SK-N-SH treated with all-trans-retinoic acid at 6 μM for 48 hours (cell line): Measurements from ENCODE around the gene PRCC.

Source experiments
- ATAC-seq: fragments of 200-7000 bp; cut with Tn5 transposase; 3 replicates; pipeline ENCODE4 v1.9.1; 2020; ENCODE audit warnings: mild to moderate bottlenecking, moderate library complexity
- BACH2 ChIP-seq: fragments of 250-450 bp; sonication (Bioruptor Pico); IDR thresholded peaks from 2 replicates; pipeline ENCODE4 v1.9.0; 2021; ENCODE audit warnings: mild to moderate bottlenecking, borderline replicate concordance
- CSDC2 ChIP-seq: fragments of 250-450 bp; sonication (Bioruptor Pico); IDR thresholded peaks from 2 replicates; pipeline ENCODE4 v1.5.0; 2020; ENCODE audit warnings: mild to moderate bottlenecking, moderate library complexity
- ESRRG ChIP-seq: fragments of 250-450 bp; sonication (Bioruptor Pico); IDR thresholded peaks from 2 replicates; pipeline ENCODE4 v1.6.1; 2021; ENCODE audit warnings: mild to moderate bottlenecking
- GLIS3 ChIP-seq: fragments of 250-450 bp; sonication (Bioruptor Pico); IDR thresholded peaks from 2 replicates; pipeline ENCODE4 v1.5.0; 2020; ENCODE audit warnings: mild to moderate bottlenecking, moderate library complexity
- ISL1 ChIP-seq: fragments of 250-450 bp; sonication (Bioruptor Pico); IDR thresholded peaks from 2 replicates; pipeline ENCODE4 v2.1.2; 2022; ENCODE audit warnings: mild to moderate bottlenecking, moderate library complexity
- OSR1 ChIP-seq: fragments of 250-450 bp; sonication (Bioruptor Pico); IDR thresholded peaks from 2 replicates; pipeline ENCODE4 v1.8.0; 2022; ENCODE audit warnings: moderate library complexity, mild to moderate bottlenecking, inconsistent platforms
- RARB ChIP-seq: fragments of 250-450 bp; sonication (Bioruptor Pico); IDR thresholded peaks from 2 replicates; pipeline ENCODE4 v1.8.0; 2021; ENCODE audit warnings: mild to moderate bottlenecking, moderate library complexity
- SNAI2 ChIP-seq: fragments of 250-450 bp; sonication (Bioruptor Pico); IDR thresholded peaks from 2 replicates; pipeline ENCODE4 v1.5.0; 2020; ENCODE audit warnings: mild to moderate bottlenecking, moderate library complexity
- TCF4 ChIP-seq: fragments of 250-450 bp; sonication (Bioruptor Pico); IDR thresholded peaks from 2 replicates; pipeline ENCODE4 v1.8.0; 2021; ENCODE audit warnings: mild to moderate bottlenecking, moderate library complexity, borderline replicate concordance
- TOX ChIP-seq: fragments of 250-450 bp; sonication (Bioruptor Pico); IDR thresholded peaks from 2 replicates; pipeline ENCODE4 v1.8.0; 2021; ENCODE audit warnings: mild to moderate bottlenecking, moderate library complexity, borderline replicate concordance
- ZC3H10 ChIP-seq: fragments of 250-450 bp; sonication (Bioruptor Pico); IDR thresholded peaks from 2 replicates; pipeline ENCODE4 v1.5.1; 2021; ENCODE audit warnings: mild to moderate bottlenecking, moderate library complexity
- ZFP3 ChIP-seq: fragments of 250-450 bp; sonication (Bioruptor Pico); IDR thresholded peaks from 2 replicates; pipeline ENCODE4 v1.5.0; 2020; ENCODE audit warnings: mild to moderate bottlenecking, moderate library complexity
- ZFP30 ChIP-seq: fragments of 450-650 bp; formaldehyde crosslinking; IDR thresholded peaks from 2 replicates; pipeline ENCODE4 v1.5.0; 2022; ENCODE audit warnings: mild to moderate bottlenecking, moderate library complexity
- ZNF70 ChIP-seq: fragments of 450-650 bp; formaldehyde crosslinking; IDR thresholded peaks from 2 replicates; pipeline ENCODE4 v1.5.0; 2020; ENCODE audit warnings: mild to moderate bottlenecking, moderate library complexity
- ZNF8 ChIP-seq: fragments of 450-650 bp; formaldehyde crosslinking; IDR thresholded peaks from 2 replicates; pipeline ENCODE4 v1.5.0; 2020; ENCODE audit warnings: mild to moderate bottlenecking, moderate library complexity
- TF ChIP-seq, protein P1 (sequence below): fragments of 250-450 bp; sonication (Bioruptor Pico); IDR thresholded peaks from 2 replicates; pipeline ENCODE4 v1.5.1; 2021; ENCODE audit warnings: mild to moderate bottlenecking, moderate library complexity
- TF ChIP-seq, protein P2 (sequence below): fragments of 250-450 bp; sonication (Bioruptor Pico); IDR thresholded peaks from 2 replicates; pipeline ENCODE4 v1.5.0; 2020; ENCODE audit warnings: mild to moderate bottlenecking, moderate library complexity
- TF ChIP-seq, protein P3 (sequence below): fragments of 250-450 bp; sonication (Bioruptor Pico); IDR thresholded peaks from 2 replicates; pipeline ENCODE4 v1.5.1; 2020; ENCODE audit warnings: low read depth, mild to moderate bottlenecking, moderate library complexity
- TF ChIP-seq, protein P4 (sequence below): fragments of 250-450 bp; sonication (Bioruptor Pico); IDR thresholded peaks from 2 replicates; pipeline ENCODE4 v1.8.0; 2021; ENCODE audit warnings: low read depth, mild to moderate bottlenecking, moderate library complexity, borderline replicate concordance
- TF ChIP-seq, protein P5 (sequence below): fragments of 250-450 bp; sonication (Bioruptor Pico); IDR thresholded peaks from 2 replicates; pipeline ENCODE4 v1.8.0; 2020; ENCODE audit warnings: mild to moderate bottlenecking, moderate library complexity, borderline replicate concordance

Gene PRCC

DNA sequence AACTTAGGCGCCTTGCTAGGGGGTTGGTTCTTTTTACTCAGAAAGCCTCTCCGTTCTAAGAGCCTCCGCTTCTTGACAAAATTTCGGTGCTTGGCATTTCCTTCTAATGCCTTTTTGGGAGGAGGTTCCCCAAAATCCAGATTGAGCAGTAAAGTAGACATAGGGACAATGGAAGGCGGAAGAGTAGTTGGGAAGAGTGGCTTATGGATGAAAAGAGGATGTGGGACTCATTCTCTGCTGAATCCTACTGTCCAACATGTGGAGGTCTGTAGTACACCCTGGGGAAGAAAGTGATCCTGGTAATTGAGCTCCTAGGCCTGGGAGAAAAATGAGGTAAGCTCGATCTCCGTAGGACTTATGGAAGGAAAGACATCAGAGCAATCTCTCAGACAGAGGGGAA lies 39.8 kb upstream of the PRCC start:
- TF ChIP-seq, protein P1, sequence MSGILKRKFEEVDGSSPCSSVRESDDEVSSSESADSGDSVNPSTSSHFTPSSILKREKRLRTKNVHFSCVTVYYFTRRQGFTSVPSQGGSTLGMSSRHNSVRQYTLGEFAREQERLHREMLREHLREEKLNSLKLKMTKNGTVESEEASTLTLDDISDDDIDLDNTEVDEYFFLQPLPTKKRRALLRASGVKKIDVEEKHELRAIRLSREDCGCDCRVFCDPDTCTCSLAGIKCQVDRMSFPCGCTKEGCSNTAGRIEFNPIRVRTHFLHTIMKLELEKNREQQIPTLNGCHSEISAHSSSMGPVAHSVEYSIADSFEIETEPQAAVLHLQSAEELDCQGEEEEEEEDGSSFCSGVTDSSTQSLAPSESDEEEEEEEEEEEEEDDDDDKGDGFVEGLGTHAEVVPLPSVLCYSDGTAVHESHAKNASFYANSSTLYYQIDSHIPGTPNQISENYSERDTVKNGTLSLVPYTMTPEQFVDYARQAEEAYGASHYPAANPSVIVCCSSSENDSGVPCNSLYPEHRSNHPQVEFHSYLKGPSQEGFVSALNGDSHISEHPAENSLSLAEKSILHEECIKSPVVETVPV (CRISPR knock-in tag) = no peak
- TF ChIP-seq, protein P2, sequence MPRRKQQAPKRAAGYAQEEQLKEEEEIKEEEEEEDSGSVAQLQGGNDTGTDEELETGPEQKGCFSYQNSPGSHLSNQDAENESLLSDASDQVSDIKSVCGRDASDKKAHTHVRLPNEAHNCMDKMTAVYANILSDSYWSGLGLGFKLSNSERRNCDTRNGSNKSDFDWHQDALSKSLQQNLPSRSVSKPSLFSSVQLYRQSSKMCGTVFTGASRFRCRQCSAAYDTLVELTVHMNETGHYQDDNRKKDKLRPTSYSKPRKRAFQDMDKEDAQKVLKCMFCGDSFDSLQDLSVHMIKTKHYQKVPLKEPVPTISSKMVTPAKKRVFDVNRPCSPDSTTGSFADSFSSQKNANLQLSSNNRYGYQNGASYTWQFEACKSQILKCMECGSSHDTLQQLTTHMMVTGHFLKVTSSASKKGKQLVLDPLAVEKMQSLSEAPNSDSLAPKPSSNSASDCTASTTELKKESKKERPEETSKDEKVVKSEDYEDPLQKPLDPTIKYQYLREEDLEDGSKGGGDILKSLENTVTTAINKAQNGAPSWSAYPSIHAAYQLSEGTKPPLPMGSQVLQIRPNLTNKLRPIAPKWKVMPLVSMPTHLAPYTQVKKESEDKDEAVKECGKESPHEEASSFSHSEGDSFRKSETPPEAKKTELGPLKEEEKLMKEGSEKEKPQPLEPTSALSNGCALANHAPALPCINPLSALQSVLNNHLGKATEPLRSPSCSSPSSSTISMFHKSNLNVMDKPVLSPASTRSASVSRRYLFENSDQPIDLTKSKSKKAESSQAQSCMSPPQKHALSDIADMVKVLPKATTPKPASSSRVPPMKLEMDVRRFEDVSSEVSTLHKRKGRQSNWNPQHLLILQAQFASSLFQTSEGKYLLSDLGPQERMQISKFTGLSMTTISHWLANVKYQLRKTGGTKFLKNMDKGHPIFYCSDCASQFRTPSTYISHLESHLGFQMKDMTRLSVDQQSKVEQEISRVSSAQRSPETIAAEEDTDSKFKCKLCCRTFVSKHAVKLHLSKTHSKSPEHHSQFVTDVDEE (CRISPR knock-in tag) = no peak
- TF ChIP-seq, protein P3, sequence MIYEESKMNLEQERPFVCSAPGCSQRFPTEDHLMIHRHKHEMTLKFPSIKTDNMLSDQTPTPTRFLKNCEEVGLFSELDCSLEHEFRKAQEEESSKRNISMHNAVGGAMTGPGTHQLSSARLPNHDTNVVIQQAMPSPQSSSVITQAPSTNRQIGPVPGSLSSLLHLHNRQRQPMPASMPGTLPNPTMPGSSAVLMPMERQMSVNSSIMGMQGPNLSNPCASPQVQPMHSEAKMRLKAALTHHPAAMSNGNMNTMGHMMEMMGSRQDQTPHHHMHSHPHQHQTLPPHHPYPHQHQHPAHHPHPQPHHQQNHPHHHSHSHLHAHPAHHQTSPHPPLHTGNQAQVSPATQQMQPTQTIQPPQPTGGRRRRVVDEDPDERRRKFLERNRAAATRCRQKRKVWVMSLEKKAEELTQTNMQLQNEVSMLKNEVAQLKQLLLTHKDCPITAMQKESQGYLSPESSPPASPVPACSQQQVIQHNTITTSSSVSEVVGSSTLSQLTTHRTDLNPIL (CRISPR knock-in tag) = no peak
- TF ChIP-seq GLIS3 = no peak
- TF ChIP-seq, protein P4, sequence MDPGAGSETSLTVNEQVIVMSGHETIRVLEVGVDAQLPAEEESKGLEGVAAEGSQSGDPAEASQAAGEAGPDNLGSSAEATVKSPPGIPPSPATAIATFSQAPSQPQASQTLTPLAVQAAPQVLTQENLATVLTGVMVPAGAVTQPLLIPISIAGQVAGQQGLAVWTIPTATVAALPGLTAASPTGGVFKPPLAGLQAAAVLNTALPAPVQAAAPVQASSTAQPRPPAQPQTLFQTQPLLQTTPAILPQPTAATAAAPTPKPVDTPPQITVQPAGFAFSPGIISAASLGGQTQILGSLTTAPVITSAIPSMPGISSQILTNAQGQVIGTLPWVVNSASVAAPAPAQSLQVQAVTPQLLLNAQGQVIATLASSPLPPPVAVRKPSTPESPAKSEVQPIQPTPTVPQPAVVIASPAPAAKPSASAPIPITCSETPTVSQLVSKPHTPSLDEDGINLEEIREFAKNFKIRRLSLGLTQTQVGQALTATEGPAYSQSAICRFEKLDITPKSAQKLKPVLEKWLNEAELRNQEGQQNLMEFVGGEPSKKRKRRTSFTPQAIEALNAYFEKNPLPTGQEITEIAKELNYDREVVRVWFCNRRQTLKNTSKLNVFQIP (CRISPR knock-in tag) = no peak
- no peak for TF ChIP-seq ZNF8 (CRISPR knock-in tag)
- no peak for TF ChIP-seq CSDC2 (CRISPR knock-in tag)
- ATAC-seq = no peak

DNA sequence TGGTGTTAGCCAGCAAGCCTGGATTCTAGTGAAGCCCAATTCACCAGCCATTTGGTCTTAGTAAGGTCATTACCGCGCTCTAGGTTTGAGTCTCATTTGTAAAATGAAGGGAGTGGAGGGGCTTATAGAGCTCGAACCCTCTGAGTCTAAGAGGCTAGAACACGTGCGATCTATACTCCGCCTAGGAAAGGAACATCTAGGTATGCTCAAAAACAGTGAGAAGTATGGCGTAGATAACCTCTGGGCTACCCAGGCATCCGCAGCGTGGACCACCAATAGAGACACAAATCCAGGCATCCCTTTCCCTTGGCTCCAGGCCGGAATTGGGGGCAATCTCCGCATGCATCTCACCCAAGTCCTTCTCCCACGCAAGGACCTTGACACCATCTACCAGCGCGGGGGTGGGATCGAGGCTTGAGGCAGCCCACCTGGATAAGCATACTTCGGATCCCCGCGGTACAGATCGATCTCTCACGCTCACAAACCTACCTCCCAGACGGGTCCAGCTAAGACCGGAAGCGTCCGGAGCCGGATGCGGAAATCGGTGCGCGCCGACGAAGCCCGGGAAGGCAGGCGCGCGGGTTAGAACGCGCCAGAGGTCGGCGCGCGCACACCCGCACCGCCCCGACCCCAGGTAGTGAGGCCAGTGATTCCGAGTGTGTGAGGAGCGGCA lies 39.3 kb upstream of the PRCC start, which contains the start of gene METTL25B:
Gene METTL25B (plus strand): TSS at position 544 of the 673 bp plus-strand sequence. CDS start 636 bp downstream, outside the sequence.
- no peak for TF ChIP-seq ZNF70
- peak; percentile 82 for ATAC-seq

DNA sequence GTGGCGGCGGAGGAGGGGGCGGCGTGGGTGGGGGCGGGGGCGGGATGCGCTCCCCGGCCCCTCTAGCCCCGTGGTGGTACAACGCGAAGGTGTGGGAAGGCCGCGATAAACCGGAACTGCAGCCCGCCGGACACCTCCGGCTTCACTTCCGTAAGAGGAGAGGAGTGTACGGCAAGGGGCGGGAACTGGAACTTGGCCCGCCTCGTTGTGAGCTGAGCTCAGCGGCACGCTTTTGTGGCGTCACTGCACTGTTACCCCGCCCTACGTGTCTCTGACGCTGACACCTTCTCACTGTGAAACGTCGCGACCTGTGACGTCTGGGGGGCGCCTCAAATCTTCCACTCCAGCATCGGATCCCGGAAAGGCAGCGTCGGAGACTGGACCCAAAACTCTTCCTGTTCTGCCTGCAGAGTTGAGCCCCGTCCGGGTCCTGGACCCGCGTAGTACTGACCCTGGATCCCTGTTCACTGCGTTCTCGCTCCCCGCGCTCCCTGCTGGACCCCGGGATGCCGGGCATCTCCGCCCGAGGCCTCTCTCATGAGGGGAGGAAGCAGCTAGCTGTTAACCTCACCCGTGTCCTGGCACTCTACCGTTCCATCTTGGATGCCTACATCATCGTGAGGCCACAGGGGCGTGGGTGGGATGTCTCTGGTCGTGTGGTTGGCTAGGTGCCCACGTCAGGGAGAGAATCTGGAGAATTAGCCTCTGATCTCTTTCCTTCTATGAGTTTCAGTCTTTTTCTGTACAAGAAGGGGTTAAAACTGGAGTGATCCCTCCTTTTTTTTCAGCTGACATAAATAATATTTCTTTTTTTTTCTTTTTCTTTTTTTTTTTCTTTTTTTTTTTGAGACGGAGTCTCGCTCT lies 38.5 kb upstream of the PRCC start, which contains the start of gene ISG20L2:
Gene ISG20L2 (minus strand): TSS at position 168 of the 864 bp plus-strand sequence. CDS start 1,114 bp downstream, outside the sequence.
- TF ChIP-seq OSR1 (CRISPR knock-in tag) (no peak), ZC3H10 (CRISPR knock-in tag) (peak; percentile 69; the same call in 1 of the 2 replicates)
- peak; percentile 84 for ATAC-seq

DNA sequence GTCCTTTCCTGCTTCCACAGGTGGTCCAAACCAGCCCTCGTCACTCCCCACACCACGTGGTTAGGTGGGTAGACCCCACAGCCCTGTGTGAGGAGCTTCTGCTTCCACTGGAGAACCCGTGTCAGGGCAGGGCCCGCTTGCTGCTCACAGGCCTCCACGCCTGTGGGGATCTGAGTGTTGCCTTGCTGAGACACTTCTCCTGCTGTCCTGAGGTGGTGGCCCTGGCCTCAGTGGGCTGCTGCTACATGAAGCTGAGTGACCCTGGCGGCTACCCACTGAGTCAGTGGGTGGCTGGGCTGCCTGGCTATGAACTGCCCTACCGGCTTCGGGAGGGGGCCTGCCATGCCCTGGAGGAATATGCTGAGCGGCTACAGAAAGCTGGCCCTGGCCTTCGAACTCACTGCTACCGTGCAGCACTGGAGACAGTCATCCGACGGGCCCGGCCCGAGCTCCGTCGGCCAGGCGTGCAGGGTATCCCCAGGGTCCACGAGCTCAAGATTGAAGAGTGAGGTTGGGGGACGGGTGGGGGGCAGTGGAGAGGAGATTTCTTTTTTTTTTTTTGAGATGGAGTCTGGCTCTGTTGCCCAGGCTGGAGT lies 33.2 kb upstream of the PRCC start:
- no peak for ATAC-seq
- TF ChIP-seq SNAI2 (CRISPR knock-in tag) = no peak
- no peak for TF ChIP-seq BACH2
- TF ChIP-seq, protein P4 (CRISPR knock-in tag) = no peak
- TF ChIP-seq, protein P5, sequence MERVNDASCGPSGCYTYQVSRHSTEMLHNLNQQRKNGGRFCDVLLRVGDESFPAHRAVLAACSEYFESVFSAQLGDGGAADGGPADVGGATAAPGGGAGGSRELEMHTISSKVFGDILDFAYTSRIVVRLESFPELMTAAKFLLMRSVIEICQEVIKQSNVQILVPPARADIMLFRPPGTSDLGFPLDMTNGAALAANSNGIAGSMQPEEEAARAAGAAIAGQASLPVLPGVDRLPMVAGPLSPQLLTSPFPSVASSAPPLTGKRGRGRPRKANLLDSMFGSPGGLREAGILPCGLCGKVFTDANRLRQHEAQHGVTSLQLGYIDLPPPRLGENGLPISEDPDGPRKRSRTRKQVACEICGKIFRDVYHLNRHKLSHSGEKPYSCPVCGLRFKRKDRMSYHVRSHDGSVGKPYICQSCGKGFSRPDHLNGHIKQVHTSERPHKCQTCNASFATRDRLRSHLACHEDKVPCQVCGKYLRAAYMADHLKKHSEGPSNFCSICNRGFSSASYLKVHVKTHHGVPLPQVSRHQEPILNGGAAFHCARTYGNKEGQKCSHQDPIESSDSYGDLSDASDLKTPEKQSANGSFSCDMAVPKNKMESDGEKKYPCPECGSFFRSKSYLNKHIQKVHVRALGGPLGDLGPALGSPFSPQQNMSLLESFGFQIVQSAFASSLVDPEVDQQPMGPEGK (CRISPR knock-in tag) = no peak
- TF ChIP-seq TCF4 (CRISPR knock-in tag) = no peak
- no peak for TF ChIP-seq ISL1
- TF ChIP-seq RARB (CRISPR knock-in tag) = no peak
- TF ChIP-seq ZFP30 (CRISPR knock-in tag) = no peak
- no peak for TF ChIP-seq ZNF8 (CRISPR knock-in tag)
- TF ChIP-seq ZNF70 = no peak
- no peak for TF ChIP-seq CSDC2 (CRISPR knock-in tag)
- no peak for TF ChIP-seq ZC3H10 (CRISPR knock-in tag)
- no peak for TF ChIP-seq ZFP3
- TF ChIP-seq ESRRG (CRISPR knock-in tag) = no peak
- no peak for TF ChIP-seq TOX (CRISPR knock-in tag)
- no peak for TF ChIP-seq GLIS3
